ENCODE results near the gene RBM23.

The RBM23 gene

GRCh38 chr14:22895402-22895801, 23.5 kb downstream of the RBM23 start:
- TF ChIP-seq ZNF707 (tag by site-specific recombination; IDR thresholded peaks at IDR 0.05) = no peak
- TF ChIP-seq ZNF121 (tag by site-specific recombination; IDR thresholded peaks at IDR 0.05) = peak; percentile 84
- ChIA-PET POLR2A (interaction anchor here (0.6 to 1.0 kb wide), 2 partner anchors 12 to 61 kb away, joined by 3 read pairs; partner anchors contain the start of gene HAUS4), CTCF (interaction anchor here (0.6 to 2.6 kb wide), 7 partner anchors 10 to 339 kb away, joined by 3 to 14 read pairs (median 5); no protein-coding TSS in a partner anchor)
- H3K9me3 ChIP-seq (ENCODE audit: control insufficient read depth, insufficient read depth, low read depth, low read length) = no peaks in the 10 kb centered on the region
- H3K36me3 ChIP-seq (ENCODE audit: control insufficient read depth in 2 of 2, insufficient read depth in 1 of 2, low read length in 2 of 2) = peaks cover 0 to 18% of the 10 kb centered on the region in 2 experiments; a peak in 1 of 3 replicates
- H3K4me3 ChIP-seq (ENCODE audit: low read depth, low read length) = no peak overlapping the region
- no peaks in the 10 kb centered on the region for H3K4me1 ChIP-seq (ENCODE audit: control insufficient read depth, insufficient read depth, low read length)
- H3K27ac ChIP-seq (ENCODE audit: extremely low read depth, low read depth, low read length) = no peak overlapping the region

GRCh38 chr14:22893706-22894105, 25.2 kb downstream of the RBM23 start:
- no peak for TF ChIP-seq ZNF660 (tag by site-specific recombination; IDR thresholded peaks at IDR 0.05)
- TF ChIP-seq ZBTB11 (tag by site-specific recombination; conservative IDR thresholded peaks at IDR 0.05; ENCODE audit: low read depth) = no peak
- TF ChIP-seq ZNF654 (tag by site-specific recombination; IDR thresholded peaks at IDR 0.05; ENCODE audit: low read depth) = no peak
- no peak for TF ChIP-seq KLF9 (tag by site-specific recombination; IDR thresholded peaks at IDR 0.05; ENCODE audit: low read depth)
- TF ChIP-seq ZNF140 (tag by site-specific recombination; IDR thresholded peaks at IDR 0.05) = no peak
- TF ChIP-seq HOXC10 (CRISPR knock-in tag; IDR thresholded peaks at IDR 0.05) = no peak
- TF ChIP-seq ZNF501 (tag by site-specific recombination; IDR thresholded peaks at IDR 0.05) = no peak
- TF ChIP-seq HOXD13 (CRISPR knock-in tag; IDR thresholded peaks at IDR 0.05; ENCODE audit: borderline replicate concordance) = no peak
- TF ChIP-seq ZNF561 (tag by site-specific recombination; IDR thresholded peaks at IDR 0.05; ENCODE audit: borderline replicate concordance) = no peak
- no peak for TF ChIP-seq YY1 (tag by site-specific recombination; IDR thresholded peaks at IDR 0.05)
- no peak for TF ChIP-seq ZNF221 (tag by site-specific recombination; IDR thresholded peaks at IDR 0.05; ENCODE audit: borderline replicate concordance)
- TF ChIP-seq ZNF626 (tag by site-specific recombination; IDR thresholded peaks at IDR 0.05) = no peak
- TF ChIP-seq ZNF114 (tag by site-specific recombination; IDR thresholded peaks at IDR 0.05) = no peak
- POLR2A ChIA-PET = interaction anchor here (1.1 kb wide), 1 partner anchor 8 kb away, joined by 4 read pairs; no protein-coding TSS in a partner anchor
- Histone ChIP-seq H3K27ac (ENCODE audit: extremely low read depth, low read depth, low read length) (no peak overlapping the region), H3K9me3 (ENCODE audit: control insufficient read depth, insufficient read depth, low read depth, low read length) (no peaks in the 10 kb centered on the region), H3K36me3 (ENCODE audit: control insufficient read depth in 2 of 2, insufficient read depth in 1 of 2, low read length in 2 of 2) (peaks cover 0 to 5% of the 10 kb centered on the region in 2 experiments; a peak in 1 of 3 replicates), H3K4me1 (ENCODE audit: control insufficient read depth, insufficient read depth, low read length) (no peaks in the 10 kb centered on the region), H3K4me3 (ENCODE audit: low read depth, low read length) (no peak overlapping the region)
- CTCF ChIA-PET = interaction anchor here (0.7 to 1.7 kb wide), 5 partner anchors 10 to 337 kb away, joined by 3 to 6 read pairs (median 4); no protein-coding TSS in a partner anchor

GRCh38 chr14:22892488-22892887, 26.5 kb downstream of the RBM23 start:
- Histone ChIP-seq H3K4me3 (ENCODE audit: low read depth, low read length) (no peak overlapping the region), H3K36me3 (ENCODE audit: control insufficient read depth in 2 of 2, insufficient read depth in 1 of 2, low read length in 2 of 2) (no peaks in the 10 kb centered on the region), H3K4me1 (ENCODE audit: control insufficient read depth, insufficient read depth, low read length) (no peaks in the 10 kb centered on the region), H3K27ac (ENCODE audit: extremely low read depth, low read depth, low read length) (no peak overlapping the region), H3K9me3 (ENCODE audit: control insufficient read depth, insufficient read depth, low read depth, low read length) (no peaks in the 10 kb centered on the region)
- TF ChIP-seq SALL2 (tag by site-specific recombination; IDR thresholded peaks at IDR 0.05; ENCODE audit: borderline replicate concordance) (no peak), ZNF239 (tag by site-specific recombination; IDR thresholded peaks at IDR 0.05) (no peak), ZSCAN23 (tag by site-specific recombination; IDR thresholded peaks at IDR 0.05) (no peak), ZNF792 (tag by site-specific recombination; IDR thresholded peaks at IDR 0.05) (no peak), ZBTB48 (tag by site-specific recombination; IDR thresholded peaks at IDR 0.05) (no peak)
- POLR2A ChIA-PET = no interaction called here
- CTCF ChIA-PET = interaction anchor here (0.5 to 1.0 kb wide), 2 partner anchors 9 to 10 kb away, joined by 3 read pairs; no protein-coding TSS in a partner anchor
